Astrocyte (in vitro differentiated cells and primary cell): Measurements from ENCODE around the gene EIF4EBP2. TPM values are rescaled to one million over a fixed set of nuclear protein-coding genes. Genes with fewer than 3 reads are reported as not detected.

ENCODE experiments used
- DNase-seq: peaks from one replicate; pipeline ENCODE4 v3.0.0-alpha.2; 2010; ENCODE audit warnings: low read depth
- FAIRE-seq: peaks from 2 replicates; lab custom pipeline; 2011; peaks lifted over from hg19 to GRCh38; lab: Jason Lieb, UNC
- H2AFZ ChIP-seq: 2 replicates; pipeline ENCODE4 v1.6.0; 2012; ENCODE audit warnings: low read depth, low read length, inconsistent platforms
- H3K27ac ChIP-seq: 2 replicates; pipeline ENCODE4 v1.5.1; 2011; ENCODE audit warnings: low read depth, low read length, inconsistent platforms
- H3K27me3 ChIP-seq: 2 replicates; pipeline ENCODE4 v1.6.0; 2011; ENCODE audit warnings: low read length, inconsistent platforms; ENCODE audit not compliant: insufficient read depth
- H3K36me3 ChIP-seq: 2 replicates; pipeline ENCODE4 v1.5.1; 2011; ENCODE audit warnings: low read length, inconsistent platforms; ENCODE audit not compliant: insufficient read depth
- H3K4me1 ChIP-seq: 2 replicates; pipeline ENCODE4 v1.5.1; 2011; ENCODE audit warnings: low read length, inconsistent platforms; ENCODE audit not compliant: insufficient read depth
- H3K4me2 ChIP-seq: 2 replicates; pipeline ENCODE4 v1.6.0; 2012; ENCODE audit warnings: low read length, inconsistent platforms
- H3K4me3 ChIP-seq: 2 replicates; pipeline ENCODE4 v1.5.1; 2011; ENCODE audit warnings: low read depth, mild to moderate bottlenecking, low read length, inconsistent platforms; ENCODE audit not compliant: insufficient read depth
- H3K79me2 ChIP-seq: 2 replicates; pipeline ENCODE4 v1.6.0; 2012; ENCODE audit warnings: mild to moderate bottlenecking, low read length, inconsistent platforms; ENCODE audit not compliant: insufficient read depth
- H3K9ac ChIP-seq: 2 replicates; pipeline ENCODE4 v1.6.0; 2012; ENCODE audit warnings: mild to moderate bottlenecking, low read length, inconsistent platforms
- H3K9me3 ChIP-seq: 2 replicates; pipeline ENCODE4 v1.5.1; 2012; ENCODE audit warnings: low read depth, mild to moderate bottlenecking, low read length, inconsistent platforms; ENCODE audit not compliant: insufficient read depth
- H4K20me1 ChIP-seq: 2 replicates; pipeline ENCODE4 v1.6.0; 2012; ENCODE audit warnings: low read length, inconsistent platforms; ENCODE audit not compliant: insufficient read depth
- H3K27ac Mint-ChIP-seq: one replicate; pipeline ENCODE4 v1.8.0; 2021; ENCODE audit warnings: mild to moderate bottlenecking, mixed read lengths; ENCODE audit not compliant: unreplicated experiment
- H3K27me3 Mint-ChIP-seq: one replicate; pipeline ENCODE4 v1.8.0; 2021; ENCODE audit warnings: low read depth, mixed read lengths; ENCODE audit not compliant: unreplicated experiment
- H3K36me3 Mint-ChIP-seq: one replicate; pipeline ENCODE4 v1.8.0; 2021; ENCODE audit warnings: low read depth, mixed read lengths; ENCODE audit not compliant: unreplicated experiment
- H3K4me1 Mint-ChIP-seq: one replicate; pipeline ENCODE4 v1.8.0; 2021; ENCODE audit warnings: low read depth, mixed read lengths; ENCODE audit not compliant: unreplicated experiment
- H3K4me3 Mint-ChIP-seq: one replicate; pipeline ENCODE4 v1.8.0; 2021; ENCODE audit warnings: mild to moderate bottlenecking, moderate library complexity, mixed read lengths; ENCODE audit not compliant: unreplicated experiment
- H3K9me3 Mint-ChIP-seq: one replicate; pipeline ENCODE4 v1.8.0; 2021; ENCODE audit warnings: mild to moderate bottlenecking, mixed read lengths; ENCODE audit not compliant: unreplicated experiment
- EZH2 ChIP-seq: IDR thresholded peaks from 2 replicates; pipeline ENCODE4 v1.6.1; 2012; ENCODE audit warnings: mild to moderate bottlenecking, low read length, inconsistent platforms; ENCODE audit not compliant: insufficient read depth
- total RNA-seq: library from RNA; stranded (reverse); gene quantifications from 2 replicates; pipeline ENCODE4 v1.2.1, GENCODE V29; 2021
- TF ChIP-seq, protein P1 (sequence below): IDR thresholded peaks from 2 replicates; pipeline ENCODE4 v1.5.1; 2011; ENCODE audit warnings: low read depth, mild to moderate bottlenecking, inconsistent platforms, low read length, moderate library complexity; ENCODE audit not compliant: insufficient read depth

Gene EIF4EBP2
- total RNA-seq, 1 donor from 2014 or later, result 74.0 TPM

DNA sequence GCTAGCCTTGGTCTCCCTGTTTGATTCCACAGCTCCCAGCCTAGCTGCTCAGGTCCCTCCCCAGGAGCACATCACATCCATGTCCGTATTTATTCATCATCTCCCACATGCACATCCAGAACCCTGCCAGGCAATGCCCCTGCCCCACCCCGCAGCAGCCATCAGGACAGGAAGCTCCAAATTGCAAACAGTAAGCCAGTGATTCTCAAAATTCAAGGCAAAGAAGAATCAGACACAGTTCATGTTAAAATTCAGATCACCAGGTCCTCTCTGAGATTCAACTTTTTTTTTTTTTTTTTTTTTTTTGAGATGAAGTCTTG lies 39.2 kb upstream of the EIF4EBP2 start:
- Mint-ChIP-seq H3K4me3 (peak overlapping the region; percentile 1), H3K9me3 (peaks cover 1% of the 10 kb centered on the region), H3K27me3 (no peaks in the 10 kb centered on the region), H3K4me1 (peaks cover 9% of the 10 kb centered on the region), H3K27ac (no peak overlapping the region), H3K36me3 (no peaks in the 10 kb centered on the region)
- Histone ChIP-seq H3K79me2 (no peaks in the 10 kb centered on the region), H2AFZ (peak overlapping the region; percentile 24), H3K9me3 (no peaks in the 10 kb centered on the region), H3K9ac (no peak overlapping the region), H3K36me3 (no peaks in the 10 kb centered on the region), H4K20me1 (no peaks in the 10 kb centered on the region), H3K4me1 (peaks cover 17% of the 10 kb centered on the region), H3K4me2 (peak overlapping the region; percentile 38), H3K27me3 (no peaks in the 10 kb centered on the region), H3K27ac (no peak overlapping the region), H3K4me3 (no peak overlapping the region)
- TF ChIP-seq, protein P1, sequence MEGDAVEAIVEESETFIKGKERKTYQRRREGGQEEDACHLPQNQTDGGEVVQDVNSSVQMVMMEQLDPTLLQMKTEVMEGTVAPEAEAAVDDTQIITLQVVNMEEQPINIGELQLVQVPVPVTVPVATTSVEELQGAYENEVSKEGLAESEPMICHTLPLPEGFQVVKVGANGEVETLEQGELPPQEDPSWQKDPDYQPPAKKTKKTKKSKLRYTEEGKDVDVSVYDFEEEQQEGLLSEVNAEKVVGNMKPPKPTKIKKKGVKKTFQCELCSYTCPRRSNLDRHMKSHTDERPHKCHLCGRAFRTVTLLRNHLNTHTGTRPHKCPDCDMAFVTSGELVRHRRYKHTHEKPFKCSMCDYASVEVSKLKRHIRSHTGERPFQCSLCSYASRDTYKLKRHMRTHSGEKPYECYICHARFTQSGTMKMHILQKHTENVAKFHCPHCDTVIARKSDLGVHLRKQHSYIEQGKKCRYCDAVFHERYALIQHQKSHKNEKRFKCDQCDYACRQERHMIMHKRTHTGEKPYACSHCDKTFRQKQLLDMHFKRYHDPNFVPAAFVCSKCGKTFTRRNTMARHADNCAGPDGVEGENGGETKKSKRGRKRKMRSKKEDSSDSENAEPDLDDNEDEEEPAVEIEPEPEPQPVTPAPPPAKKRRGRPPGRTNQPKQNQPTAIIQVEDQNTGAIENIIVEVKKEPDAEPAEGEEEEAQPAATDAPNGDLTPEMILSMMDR, result no peak
- TF ChIP-seq EZH2, result no peak
- DNase-seq, result no peak
- FAIRE-seq, result no peak

DNA sequence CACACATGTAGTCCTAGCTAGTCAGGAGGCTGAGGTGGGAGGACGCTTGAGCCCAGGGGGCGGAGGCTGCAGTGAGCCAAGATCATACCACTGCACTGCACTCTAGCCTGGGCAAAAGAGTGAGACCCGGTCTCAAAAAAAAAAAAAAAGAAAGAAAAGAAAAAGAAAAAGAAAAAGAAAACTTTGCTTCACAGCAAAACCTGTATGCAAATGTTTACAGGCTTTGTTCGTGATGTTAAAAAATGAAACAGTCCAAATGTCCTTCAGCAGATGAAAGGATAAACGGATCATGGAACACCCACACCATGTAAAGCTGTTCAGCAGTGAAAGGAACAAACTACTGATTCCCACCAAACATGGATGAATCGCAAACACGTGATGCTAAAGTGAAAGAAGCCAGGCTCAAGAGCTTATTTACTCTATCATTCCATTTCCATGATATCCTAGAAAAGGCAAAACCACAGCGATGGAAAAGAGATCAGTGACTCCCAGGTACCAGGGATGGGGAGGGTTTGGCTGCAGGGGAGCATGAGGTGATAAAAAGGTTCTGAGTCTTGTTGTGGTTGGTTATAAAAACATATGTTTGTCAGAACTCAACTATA lies 36.6 kb upstream of the EIF4EBP2 start:
- Histone ChIP-seq H3K4me3 (peak overlapping the region; percentile 0), H3K79me2 (no peaks in the 10 kb centered on the region), H3K4me2 (peak overlapping the region; percentile 68), H3K27ac (peak overlapping the region; percentile 62), H3K27me3 (no peaks in the 10 kb centered on the region), H2AFZ (peak overlapping the region; percentile 32), H3K4me1 (peaks cover 17% of the 10 kb centered on the region), H4K20me1 (no peaks in the 10 kb centered on the region), H3K9ac (peak overlapping the region; percentile 42), H3K36me3 (no peaks in the 10 kb centered on the region), H3K9me3 (no peaks in the 10 kb centered on the region)
- Mint-ChIP-seq H3K36me3 (no peaks in the 10 kb centered on the region), H3K4me3 (no peak overlapping the region), H3K4me1 (peaks cover 9% of the 10 kb centered on the region), H3K9me3 (no peaks in the 10 kb centered on the region), H3K27ac (no peak overlapping the region), H3K27me3 (no peaks in the 10 kb centered on the region)
- DNase-seq (peak; percentile 80), FAIRE-seq (peak; percentile 49)
- no peak for TF ChIP-seq EZH2
- TF ChIP-seq, protein P1, result no peak

DNA sequence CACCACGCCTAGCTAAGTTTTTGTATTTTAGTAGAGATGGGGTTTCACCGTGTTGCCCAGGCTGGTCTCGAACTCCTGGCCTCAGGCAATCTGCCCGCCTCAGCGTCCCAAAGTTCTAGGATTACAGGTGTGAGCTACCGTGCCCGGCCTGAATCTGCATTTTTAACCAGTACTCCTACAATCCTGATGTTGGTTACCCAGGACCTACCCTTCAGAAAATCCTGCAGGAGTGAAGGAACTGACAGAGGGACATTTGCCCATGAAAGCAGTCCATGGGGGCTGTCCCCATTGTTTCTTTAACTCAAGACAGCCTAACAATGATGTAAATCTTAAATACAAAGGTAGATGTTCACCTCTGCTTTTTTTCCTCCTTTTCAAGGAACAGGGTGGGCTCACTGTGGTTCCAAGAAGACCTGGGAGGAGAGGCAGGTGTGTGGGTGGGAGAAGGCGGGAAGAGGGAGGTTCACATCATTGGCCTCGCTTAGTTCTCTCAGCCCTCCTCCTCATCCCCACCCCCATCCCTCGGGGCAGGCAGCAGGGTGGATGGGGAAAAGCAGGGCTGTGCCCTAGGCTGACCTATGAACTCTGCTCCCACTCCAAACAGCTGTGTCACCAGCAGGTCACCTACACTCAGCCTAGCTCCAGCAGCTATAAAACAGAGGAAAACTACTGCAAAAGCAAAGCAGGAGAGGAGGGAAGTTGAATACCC lies 35.0 kb upstream of the EIF4EBP2 start:
- FAIRE-seq (no peak), DNase-seq (no peak)
- no peak overlapping the region for H3K4me3 ChIP-seq
- Mint-ChIP-seq H3K9me3 (no peaks in the 10 kb centered on the region), H3K27me3 (no peaks in the 10 kb centered on the region), H3K36me3 (peaks cover under 1% of the 10 kb centered on the region), H3K4me1 (peaks cover 7% of the 10 kb centered on the region), H3K27ac (no peak overlapping the region), H3K4me3 (no peak overlapping the region)
- H3K4me2 ChIP-seq, result no peak overlapping the region
- H3K27me3 ChIP-seq, result no peaks in the 10 kb centered on the region
- H2AFZ ChIP-seq, result no peak overlapping the region
- H3K79me2 ChIP-seq, result no peaks in the 10 kb centered on the region
- H3K36me3 ChIP-seq, result no peaks in the 10 kb centered on the region
- TF ChIP-seq, protein P1, result no peak
- TF ChIP-seq EZH2, result no peak
- peaks cover 4% of the 10 kb centered on the region for H4K20me1 ChIP-seq
- H3K27ac ChIP-seq, result no peak overlapping the region
- H3K4me1 ChIP-seq, result peaks cover 15% of the 10 kb centered on the region
- no peak overlapping the region for H3K9ac ChIP-seq
- no peaks in the 10 kb centered on the region for H3K9me3 ChIP-seq
